ENCODE results near the gene DIDO1. TPM values are rescaled to one million over a fixed set of nuclear protein-coding genes. Genes with fewer than 3 reads are reported as not detected.

The DIDO1 gene
- total and polyA plus RNA-seq, 12 donors = 16.0 to 44.6 (median 37.0) TPM

- no peak for ATAC-seq
- H3K36me3 ChIP-seq = peaks cover 0 to 33% (median 0%) of the 10 kb centered on the region in 9 donors
- H3K4me1 ChIP-seq = peaks cover 14 to 48% (median 39%) of the 10 kb centered on the region in 9 donors
- H3K4me3 ChIP-seq = no peak overlapping the region
- intact Hi-C loops (cut with DNase I) = loop anchor here in 1 of 10 donors (10.0 kb wide), 1 partner anchor 59 kb away; no protein-coding TSS in a partner anchor
- H3K9me3 ChIP-seq = no peaks in the 10 kb centered on the region
- TF ChIP-seq CTCF (IDR thresholded peaks at IDR 0.05) = no peak
- 44 to 77% methylated on average over 3 of the region's 3 CpGs for WGBS, 2 donors
- H3K27me3 ChIP-seq = no peaks in the 10 kb centered on the region
- no peak for DNase-seq
- no peak overlapping the region for H3K27ac ChIP-seq
These were observed 7.7 kb upstream of the DIDO1 start for GRCh38 chr20:62933966-62934365.

- Histone ChIP-seq H3K4me3 (no peak overlapping the region), H3K27ac (no peak overlapping the region), H3K36me3 (peaks cover 0 to 33% (median 0%) of the 10 kb centered on the region in 9 donors), H3K27me3 (no peaks in the 10 kb centered on the region), H3K9me3 (no peaks in the 10 kb centered on the region), H3K4me1 (peaks cover 15 to 61% (median 50%) of the 10 kb centered on the region in 9 donors)
- ATAC-seq = no peak
- no peak for TF ChIP-seq CTCF (IDR thresholded peaks at IDR 0.05)
- 84 to 87% methylated on average over 9 of the region's 9 CpGs for WGBS, 2 donors
- intact Hi-C loops (cut with DNase I) = loop anchor here in 1 of 10 donors (10.0 kb wide), 1 partner anchor 57 kb away; no protein-coding TSS in a partner anchor
- DNase-seq = no peak
These were observed 5.2 kb upstream of the DIDO1 start for GRCh38 chr20:62931464-62931863.

- peak; percentile 58 to 81 for DNase-seq
- intact Hi-C loops (cut with DNase I) = loop anchor here in 2 of 10 donors (1.0 to 5.0 kb wide), 2 partner anchors 8 to 52 kb away; no protein-coding TSS in a partner anchor
- Histone ChIP-seq H3K27ac (peak overlapping the region; percentile 40 to 99 (median 80)), H3K9me3 (no peaks in the 10 kb centered on the region), H3K4me3 (peak overlapping the region; percentile 11 to 71 (median 58)), H3K4me1 (peaks cover 14 to 52% (median 45%) of the 10 kb centered on the region in 9 donors), H3K27me3 (no peaks in the 10 kb centered on the region), H3K36me3 (peaks cover 0 to 17% (median 0%) of the 10 kb centered on the region in 9 donors)
- TF ChIP-seq CTCF (IDR thresholded peaks at IDR 0.05) = no peak
- peak; percentile 48 to 72 (median 61) for ATAC-seq
- WGBS, 2 donors = 3 to 8% methylated on average over 43 to 44 of the region's 44 CpGs
These were observed 2.8 kb upstream of the DIDO1 start for GRCh38 chr20:62929051-62929538.

GRCh38 chr20:62928246-62928939 is 2.1 kb upstream of the DIDO1 start:
- DNase-seq = no peak
- Histone ChIP-seq H3K4me3 (peak overlapping the region; percentile 11 to 71 (median 58)), H3K27me3 (no peaks in the 10 kb centered on the region), H3K36me3 (peaks cover 0 to 11% (median 0%) of the 10 kb centered on the region in 9 donors), H3K9me3 (no peaks in the 10 kb centered on the region), H3K27ac (peak overlapping the region; percentile 40 to 99 (median 80)), H3K4me1 (peaks cover 14 to 59% (median 52%) of the 10 kb centered on the region in 9 donors)
- WGBS, 2 donors = 41 to 56% methylated on average over 14 of the region's 14 CpGs
- no peak for TF ChIP-seq CTCF (IDR thresholded peaks at IDR 0.05)
- intact Hi-C loops (cut with DNase I) = loop anchor here in 1 of 10 donors (5.0 kb wide), 1 partner anchor 51 kb away; no protein-coding TSS in a partner anchor
- ATAC-seq = peak in 1 of 8 donors; percentile 19
